Femur (tissue), 1 donor: ENCODE results near the gene KRT10.

Source experiments
- DNase-seq: peaks from one replicate; pipeline ENCODE4 v3.0.0-alpha.2; 2017

The KRT10 gene

GRCh38 chr17:40800381-40800780, 22.0 kb downstream of the KRT10 start:
- DNase-seq: no peak

- DNase-seq: no peak
These were observed 22.6 kb downstream of the KRT10 start, which contains the start of gene KRT28 for GRCh38 chr17:40799859-40800258. Gene KRT28 (minus strand): TSS chr17:40799959. CDS start chr17:40799893, 66 bp downstream.

GRCh38 chr17:40796846-40797245, 25.6 kb downstream of the KRT10 start:
- no peak for DNase-seq

GRCh38 chr17:40795019-40795667, 27.3 kb downstream of the KRT10 start:
- no peak for DNase-seq

- DNase-seq: no peak
These were observed 27.9 kb downstream of the KRT10 start for GRCh38 chr17:40794466-40794865.

GRCh38 chr17:40793832-40794231, 28.6 kb downstream of the KRT10 start:
- DNase-seq: no peak

GRCh38 chr17:40791787-40792436, 30.5 kb downstream of the KRT10 start:
- no peak for DNase-seq

- no peak for DNase-seq
These were observed 31.3 kb downstream of the KRT10 start for GRCh38 chr17:40791111-40791510.

- no peak for DNase-seq
These were observed 40.0 kb downstream of the KRT10 start, which contains the start of gene KRT27 for GRCh38 chr17:40782450-40782849. Gene KRT27 (minus strand): TSS chr17:40782550. CDS start chr17:40782493, 57 bp downstream.

GRCh38 chr17:40779181-40779909, 43.1 kb downstream of the KRT10 start:
- DNase-seq: no peak

- DNase-seq: no peak
These were observed 44.0 kb downstream of the KRT10 start for GRCh38 chr17:40778461-40778860.

- DNase-seq: no peak
These were observed 44.4 kb downstream of the KRT10 start for GRCh38 chr17:40777971-40778370.

- no peak for DNase-seq
These were observed 45.0 kb downstream of the KRT10 start for GRCh38 chr17:40777459-40777858.

- no peak for DNase-seq
These were observed 46.5 kb downstream of the KRT10 start for GRCh38 chr17:40775945-40776344.

- no peak for DNase-seq
These were observed 50.3 kb downstream of the KRT10 start, which contains the start of gene KRT26 for GRCh38 chr17:40772101-40772500. Gene KRT26 (minus strand): TSS chr17:40772201. CDS start chr17:40772113, 88 bp downstream.
